ENCODE data around the gene HPCAL1. TPM values are rescaled to one million over a fixed set of nuclear protein-coding genes. Genes with fewer than 3 reads are reported as not detected.

The HPCAL1 gene
- total and polyA plus RNA-seq, 2 of the 8 experiments (the other 6 are each of a cell fraction or from before 2014, with no cell fraction given), result 5.8 to 8.6 TPM

DNA sequence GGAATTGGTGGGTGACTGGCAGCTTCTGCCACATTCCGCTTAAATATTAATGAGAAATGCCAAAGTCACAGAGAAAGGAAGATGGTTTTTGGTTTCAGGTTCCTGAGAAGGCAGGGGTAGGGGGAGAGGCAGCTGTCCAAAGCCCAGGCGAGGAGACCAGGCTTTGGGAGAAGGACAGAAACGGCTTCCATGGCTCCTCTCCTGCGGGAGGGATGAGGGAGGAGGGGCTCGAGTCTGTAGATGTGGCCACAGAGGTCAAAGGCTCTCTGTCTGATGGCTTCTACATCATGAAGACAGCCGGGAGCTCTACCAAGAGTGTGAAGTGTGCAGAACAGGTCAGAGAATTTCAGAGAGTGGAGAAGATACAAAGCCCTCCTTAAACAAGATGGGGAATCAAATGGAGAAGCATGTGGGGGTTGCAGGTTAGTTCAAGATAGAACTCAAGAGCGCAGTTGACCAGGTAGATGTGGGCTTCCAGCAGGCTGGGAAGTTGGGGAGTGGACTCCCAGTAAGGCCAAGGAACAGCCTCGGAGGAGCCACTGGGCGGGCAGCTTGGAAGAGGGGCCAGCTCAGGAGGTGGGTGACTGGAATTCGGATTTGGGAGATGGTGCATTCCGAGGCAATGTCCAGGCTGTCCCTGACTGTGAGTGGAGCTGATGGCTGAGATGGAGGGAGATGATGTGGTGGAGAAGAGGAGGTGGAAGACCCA, 23.8 kb upstream of the HPCAL1 start:
- Histone ChIP-seq H3K79me1 (ENCODE audit: low read depth, low read length) (no peaks in the 10 kb centered on the region), H2BK20ac (ENCODE audit: low read length) (no peak overlapping the region), H3K36me3 (ENCODE audit: control insufficient read depth in 2 of 4, insufficient read depth in 4 of 4, low read length in 3 of 4) (no peaks in the 10 kb centered on the region), H4K5ac (ENCODE audit: insufficient read length, low read depth, low read length) (no peak overlapping the region), H3K4me3 (ENCODE audit: extremely low read depth in 1 of 4, insufficient read depth in 2 of 4, low read depth in 3 of 4, low read length in 4 of 4) (no peak overlapping the region), H3K4ac (replicated peaks; ENCODE audit: insufficient read length, low read depth, low read length) (no peak overlapping the region), H4K8ac (ENCODE audit: extremely low read depth, insufficient read depth, low read length) (peak overlapping the region; percentile 84; the same call in 1 of the 2 replicates), H4K91ac (replicated peaks; ENCODE audit: insufficient read length, low read length) (no peak overlapping the region), H3K9me3 (ENCODE audit: insufficient read depth in 2 of 2, low read depth in 1 of 2, low read length in 1 of 2) (no peaks in the 10 kb centered on the region), H4K20me1 (replicated peaks in 1 of 2; ENCODE audit: control insufficient read depth in 1 of 2, insufficient read depth in 2 of 2, low read length in 2 of 2) (no peaks in the 10 kb centered on the region), H2BK5ac (ENCODE audit: low read depth, low read length) (no peak overlapping the region), H2BK15ac (ENCODE audit: low read length) (no peak overlapping the region), H3K27ac (ENCODE audit: low read depth, low read length) (no peak overlapping the region), H3K9ac (replicated peaks in 1 of 4; ENCODE audit: extremely low read depth in 1 of 4, low read depth in 3 of 4, low read length in 3 of 4) (no peak overlapping the region), H2BK12ac (ENCODE audit: low read depth, low read length) (no peak overlapping the region), H3K23me2 (ENCODE audit: low read depth, low read length) (no peaks in the 10 kb centered on the region), H3K79me2 (ENCODE audit: control insufficient read depth in 1 of 2, insufficient read depth in 2 of 2, low read length in 2 of 2) (no peaks in the 10 kb centered on the region), H3K56ac (replicated peaks; ENCODE audit: insufficient read length, low read depth, low read length) (no peak overlapping the region), H3K14ac (ENCODE audit: insufficient read length) (no peak overlapping the region), H3K27me3 (replicated peaks in 1 of 4; ENCODE audit: control insufficient read depth in 3 of 4, extremely low read depth in 1 of 4, insufficient read depth in 3 of 4, low read length in 3 of 4) (no peaks in the 10 kb centered on the region), H3K4me2 (ENCODE audit: insufficient read depth in 1 of 2, low read depth in 2 of 2, low read length in 2 of 2) (no peak overlapping the region), H3K18ac (ENCODE audit: extremely low read depth, low read length) (no peak overlapping the region), H3K4me1 (replicated peaks in 1 of 4; ENCODE audit: control insufficient read depth in 3 of 4, insufficient read depth in 4 of 4, low read length in 3 of 4) (no peaks in the 10 kb centered on the region; a peak in 1 of 7 replicates), H2BK120ac (replicated peaks; ENCODE audit: low read depth, low read length) (no peak overlapping the region), H2AFZ (ENCODE audit: low read length) (no peak overlapping the region), H2AK5ac (ENCODE audit: low read depth, low read length) (no peak overlapping the region), H3K23ac (ENCODE audit: insufficient read length) (no peak overlapping the region)
- POLR2A ChIA-PET (ENCODE audit: partially characterized antibody), result interaction anchor here (0.7 to 0.9 kb wide), 3 partner anchors 64 to 156 kb away, joined by 3 to 4 read pairs (median 4); no protein-coding TSS in a partner anchor
- no peak for DNase-seq (ENCODE audit: low read depth in 1 of 2, low spot score in 2 of 2)
- WGBS, 2 experiments (ENCODE audit: extremely low coverage in 1 of 2, insufficient coverage in 1 of 2, insufficient read length in 1 of 2, insufficient replicate concordance in 2 of 2, low coverage in 1 of 2, low lambda C conversion rate in 2 of 2, missing lambda C conversion rate in 1 of 2), result 87% methylated on average over 10 of the region's 11 CpGs; no CpG with 5 or more reads in 1 of the 2 experiments
- no peak for FAIRE-seq
- CTCF ChIA-PET (ENCODE audit: partially characterized antibody), result interaction anchor here (1.0 to 3.8 kb wide), 5 partner anchors 8 to 136 kb away, joined by 3 to 14 read pairs (median 8); no protein-coding TSS in a partner anchor
- TF ChIP-seq PHF8 (conservative IDR thresholded peaks at IDR 0.05; ENCODE audit: low read depth, low read length) (no peak), ZNF274 (IDR thresholded peaks at IDR 0.05; ENCODE audit: borderline replicate concordance, extremely low read depth, low read length) (no peak), CBX8 (IDR thresholded peaks at IDR 0.05; ENCODE audit: borderline replicate concordance, low read depth, low read length) (no peak), KDM4A (IDR thresholded peaks at IDR 0.05; ENCODE audit: low read depth, low read length, severe bottlenecking) (no peak), YY1 (IDR thresholded peaks at IDR 0.05; ENCODE audit: low read depth, low read length) (no peak), BACH1 (IDR thresholded peaks at IDR 0.05; ENCODE audit: low read length) (no peak), RBBP5 (IDR thresholded peaks at IDR 0.05; ENCODE audit: borderline replicate concordance, low read depth, low read length) (no peak), CBX5 (IDR thresholded peaks at IDR 0.05; ENCODE audit: low read depth, low read length) (no peak), KDM5A (IDR thresholded peaks at IDR 0.05; ENCODE audit: low read length) (no peak), KDM1A (IDR thresholded peaks at IDR 0.05; ENCODE audit: borderline replicate concordance, low read length) (no peak)
- TF ChIP-seq, protein P1, sequence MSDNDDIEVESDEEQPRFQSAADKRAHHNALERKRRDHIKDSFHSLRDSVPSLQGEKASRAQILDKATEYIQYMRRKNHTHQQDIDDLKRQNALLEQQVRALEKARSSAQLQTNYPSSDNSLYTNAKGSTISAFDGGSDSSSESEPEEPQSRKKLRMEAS (IDR thresholded peaks at IDR 0.05), result no peak
